ENCODE results near the gene PFN3.

Gene PFN3

GRCh38 chr5:177393990-177394389, 6.5 kb downstream of the PFN3 start:
- Histone ChIP-seq H3K9ac (ENCODE audit: low read length) (no peak overlapping the region), H3K9me3 (ENCODE audit: insufficient read depth, low read length) (no peaks in the 10 kb centered on the region), H3K27ac (ENCODE audit: low read length) (no peak overlapping the region), H3K4me2 (ENCODE audit: low read length) (no peak overlapping the region), H3K79me2 (ENCODE audit: low read length) (no peaks in the 10 kb centered on the region), H4K20me1 (ENCODE audit: insufficient read depth, low read length) (no peaks in the 10 kb centered on the region), H2AFZ (ENCODE audit: low read depth, low read length) (no peak overlapping the region), H3K27me3 (ENCODE audit: low read depth, low read length) (peaks cover 10% of the 10 kb centered on the region; the same call in 1 of the 2 replicates), H3K36me3 (replicated peaks; ENCODE audit: low read depth, low read length) (no peaks in the 10 kb centered on the region), H3K4me3 (ENCODE audit: low read length) (no peak overlapping the region), H3K4me1 (ENCODE audit: low read length) (peaks cover 17% of the 10 kb centered on the region)
- TF ChIP-seq EZH2phosphoT487 (IDR thresholded peaks at IDR 0.05; ENCODE audit: low read depth): no peak
- TF ChIP-seq CTCF (IDR thresholded peaks at IDR 0.05; ENCODE audit: low read depth, low read length): no peak

GRCh38 chr5:177393206-177393765, 7.2 kb downstream of the PFN3 start:
- no peak overlapping the region for H3K4me2 ChIP-seq (ENCODE audit: low read length)
- H3K9ac ChIP-seq (ENCODE audit: low read length): no peak overlapping the region
- H2AFZ ChIP-seq (ENCODE audit: low read depth, low read length): no peak overlapping the region
- no peaks in the 10 kb centered on the region for H4K20me1 ChIP-seq (ENCODE audit: insufficient read depth, low read length)
- TF ChIP-seq EZH2phosphoT487 (IDR thresholded peaks at IDR 0.05; ENCODE audit: low read depth) (no peak), CTCF (IDR thresholded peaks at IDR 0.05; ENCODE audit: low read depth, low read length) (no peak)
- H3K36me3 ChIP-seq (replicated peaks; ENCODE audit: low read depth, low read length): no peaks in the 10 kb centered on the region
- H3K27ac ChIP-seq (ENCODE audit: low read length): no peak overlapping the region
- H3K9me3 ChIP-seq (ENCODE audit: insufficient read depth, low read length): no peaks in the 10 kb centered on the region
- peaks cover 17% of the 10 kb centered on the region for H3K27me3 ChIP-seq (ENCODE audit: low read depth, low read length)
- H3K79me2 ChIP-seq (ENCODE audit: low read length): no peaks in the 10 kb centered on the region
- no peak overlapping the region for H3K4me3 ChIP-seq (ENCODE audit: low read length)
- H3K4me1 ChIP-seq (ENCODE audit: low read length): peaks cover 23% of the 10 kb centered on the region

GRCh38 chr5:177392765-177393164, 7.7 kb downstream of the PFN3 start:
- no peaks in the 10 kb centered on the region for H3K36me3 ChIP-seq (replicated peaks; ENCODE audit: low read depth, low read length)

More at GRCh38 chr5:177392765-177393164, 7.7 kb downstream of the PFN3 start:
- no peak overlapping the region for H2AFZ ChIP-seq (ENCODE audit: low read depth, low read length)
- no peaks in the 10 kb centered on the region for H3K79me2 ChIP-seq (ENCODE audit: low read length)
- H3K9ac ChIP-seq (ENCODE audit: low read length): no peak overlapping the region
- no peak for TF ChIP-seq CTCF (IDR thresholded peaks at IDR 0.05; ENCODE audit: low read depth, low read length)
- no peak for TF ChIP-seq EZH2phosphoT487 (IDR thresholded peaks at IDR 0.05; ENCODE audit: low read depth)
- no peak overlapping the region for H3K27ac ChIP-seq (ENCODE audit: low read length)
- H3K9me3 ChIP-seq (ENCODE audit: insufficient read depth, low read length): no peaks in the 10 kb centered on the region
- H3K4me2 ChIP-seq (ENCODE audit: low read length): no peak overlapping the region
- peaks cover 23% of the 10 kb centered on the region for H3K4me1 ChIP-seq (ENCODE audit: low read length)
- H3K4me3 ChIP-seq (ENCODE audit: low read length): no peak overlapping the region
- H3K27me3 ChIP-seq (ENCODE audit: low read depth, low read length): peaks cover 22% of the 10 kb centered on the region
- no peaks in the 10 kb centered on the region for H4K20me1 ChIP-seq (ENCODE audit: insufficient read depth, low read length)

Data from OCI-LY3 (cell line).